ENCODE measurements around the gene TLR10. TPM values are rescaled to one million over a fixed set of nuclear protein-coding genes. Genes with fewer than 3 reads are reported as not detected.

The TLR10 gene
- total RNA-seq, 1 experiment from 2014 or later = 0.08 TPM

Small RNAs within 50 kb of the gene (small RNA-seq; reads per million reads assigned to genes)
- gene RNA5SP158 = 0 reads per million in 2 experiments

Other genes with a start within 250 kb of the TLR10 start
- gene KLF3, start 118.8 kb downstream of the TLR10 start, total RNA-seq (2014; rRNA removed; shearing (Covaris generic)) = 9.5 and 11.6 TPM in 2 replicates
- 5.5 and 6.7 TPM in 2 replicates for gene TLR1, start 21.8 kb upstream of the TLR10 start, total RNA-seq (2014; rRNA removed; shearing (Covaris generic))
- 6.8 and 7.8 TPM in 2 replicates for gene TLR6, start 73.8 kb upstream of the TLR10 start, total RNA-seq (2014; rRNA removed; shearing (Covaris generic))
- gene FAM114A1, start 84.8 kb upstream of the TLR10 start, total RNA-seq (2014; rRNA removed; shearing (Covaris generic)) = 33.0 and 38.6 TPM in 2 replicates
- gene TMEM156, start 249.4 kb upstream of the TLR10 start, total RNA-seq (2014; rRNA removed; shearing (Covaris generic)) = not detected in 2 replicates

All from SK-MEL-5 (cell line).